GM12873 (cell line): ENCODE data around the gene SLC7A5.

ENCODE experiments used
- TF ChIP-seq, protein P1 (sequence below): IDR thresholded peaks from 2 replicates; pipeline ENCODE4 v1.5.1; 2012; ENCODE audit warnings: low read depth, mild to moderate bottlenecking, moderate library complexity, low read length, control low read depth; ENCODE audit not compliant: insufficient read depth; ENCODE audit errors: missing control alignments

SLC7A5 gene

DNA sequence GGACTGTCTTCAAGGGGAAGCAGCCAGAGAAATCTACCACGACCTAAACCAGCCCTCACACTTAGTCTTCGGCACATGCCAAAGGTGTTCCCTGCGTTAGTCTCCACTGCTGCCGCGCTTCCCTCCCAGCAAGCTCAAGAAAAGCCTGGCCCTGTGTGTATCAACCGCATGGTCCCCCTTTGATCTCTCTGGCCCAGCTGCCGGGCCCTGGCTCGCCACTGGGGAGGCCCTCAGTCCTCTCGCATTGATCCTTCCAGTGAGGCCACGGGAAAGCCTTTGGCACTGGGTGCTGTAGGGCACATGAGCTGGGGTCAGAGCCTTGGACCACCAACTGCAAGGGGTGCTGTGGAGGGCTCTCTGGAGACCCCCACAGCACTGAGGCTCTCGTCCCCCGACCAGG is 74.0 kb downstream of the SLC7A5 start:
- TF ChIP-seq, protein P1, sequence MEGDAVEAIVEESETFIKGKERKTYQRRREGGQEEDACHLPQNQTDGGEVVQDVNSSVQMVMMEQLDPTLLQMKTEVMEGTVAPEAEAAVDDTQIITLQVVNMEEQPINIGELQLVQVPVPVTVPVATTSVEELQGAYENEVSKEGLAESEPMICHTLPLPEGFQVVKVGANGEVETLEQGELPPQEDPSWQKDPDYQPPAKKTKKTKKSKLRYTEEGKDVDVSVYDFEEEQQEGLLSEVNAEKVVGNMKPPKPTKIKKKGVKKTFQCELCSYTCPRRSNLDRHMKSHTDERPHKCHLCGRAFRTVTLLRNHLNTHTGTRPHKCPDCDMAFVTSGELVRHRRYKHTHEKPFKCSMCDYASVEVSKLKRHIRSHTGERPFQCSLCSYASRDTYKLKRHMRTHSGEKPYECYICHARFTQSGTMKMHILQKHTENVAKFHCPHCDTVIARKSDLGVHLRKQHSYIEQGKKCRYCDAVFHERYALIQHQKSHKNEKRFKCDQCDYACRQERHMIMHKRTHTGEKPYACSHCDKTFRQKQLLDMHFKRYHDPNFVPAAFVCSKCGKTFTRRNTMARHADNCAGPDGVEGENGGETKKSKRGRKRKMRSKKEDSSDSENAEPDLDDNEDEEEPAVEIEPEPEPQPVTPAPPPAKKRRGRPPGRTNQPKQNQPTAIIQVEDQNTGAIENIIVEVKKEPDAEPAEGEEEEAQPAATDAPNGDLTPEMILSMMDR = no peak

DNA sequence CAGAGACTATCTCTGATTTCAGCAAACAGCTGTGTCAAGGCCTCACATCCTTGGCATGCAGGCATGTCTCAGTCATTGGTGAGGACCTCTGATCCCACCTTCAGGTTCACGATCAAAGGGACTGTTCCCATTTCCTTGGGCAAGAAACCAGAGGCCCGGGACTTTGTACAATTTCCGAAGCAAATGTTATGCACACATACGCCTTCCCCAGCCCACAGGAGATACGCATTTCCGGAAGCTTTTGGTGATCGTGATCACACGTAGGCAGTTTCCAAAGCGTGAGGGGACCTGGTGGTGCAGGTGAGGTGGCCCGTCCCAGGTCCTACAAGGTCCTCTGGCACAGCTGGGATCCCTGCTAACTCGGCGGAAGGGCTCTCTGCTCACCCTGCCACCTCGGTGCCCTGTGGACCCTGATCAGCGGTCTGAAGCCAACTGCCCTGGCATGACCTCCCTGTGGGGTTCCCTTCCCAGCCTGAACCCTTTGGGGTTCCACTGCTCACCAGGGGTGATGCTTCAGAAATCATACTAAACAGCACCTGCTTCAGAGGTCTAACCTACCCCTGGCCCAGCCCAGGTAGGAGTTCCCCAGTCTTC is 74.7 kb downstream of the SLC7A5 start:
- TF ChIP-seq, protein P1 = no peak

DNA sequence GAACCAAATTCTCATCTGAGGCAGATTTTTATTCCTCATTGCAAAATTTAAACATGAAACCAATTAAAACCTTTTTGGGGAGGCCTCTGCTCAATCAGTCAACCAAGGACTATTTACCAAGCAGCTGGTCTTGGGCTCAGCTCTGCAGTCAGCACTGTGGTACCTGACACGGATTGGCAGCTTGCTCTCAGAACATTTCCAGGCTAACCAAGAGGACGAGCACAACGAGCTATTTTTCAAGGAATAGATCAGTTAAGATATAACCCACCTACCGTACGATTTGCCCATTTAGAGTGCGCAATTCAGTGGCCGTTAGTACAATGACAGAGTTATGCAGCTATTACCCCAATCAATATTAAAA is 77.1 kb downstream of the SLC7A5 start:
- TF ChIP-seq, protein P1 = no peak

DNA sequence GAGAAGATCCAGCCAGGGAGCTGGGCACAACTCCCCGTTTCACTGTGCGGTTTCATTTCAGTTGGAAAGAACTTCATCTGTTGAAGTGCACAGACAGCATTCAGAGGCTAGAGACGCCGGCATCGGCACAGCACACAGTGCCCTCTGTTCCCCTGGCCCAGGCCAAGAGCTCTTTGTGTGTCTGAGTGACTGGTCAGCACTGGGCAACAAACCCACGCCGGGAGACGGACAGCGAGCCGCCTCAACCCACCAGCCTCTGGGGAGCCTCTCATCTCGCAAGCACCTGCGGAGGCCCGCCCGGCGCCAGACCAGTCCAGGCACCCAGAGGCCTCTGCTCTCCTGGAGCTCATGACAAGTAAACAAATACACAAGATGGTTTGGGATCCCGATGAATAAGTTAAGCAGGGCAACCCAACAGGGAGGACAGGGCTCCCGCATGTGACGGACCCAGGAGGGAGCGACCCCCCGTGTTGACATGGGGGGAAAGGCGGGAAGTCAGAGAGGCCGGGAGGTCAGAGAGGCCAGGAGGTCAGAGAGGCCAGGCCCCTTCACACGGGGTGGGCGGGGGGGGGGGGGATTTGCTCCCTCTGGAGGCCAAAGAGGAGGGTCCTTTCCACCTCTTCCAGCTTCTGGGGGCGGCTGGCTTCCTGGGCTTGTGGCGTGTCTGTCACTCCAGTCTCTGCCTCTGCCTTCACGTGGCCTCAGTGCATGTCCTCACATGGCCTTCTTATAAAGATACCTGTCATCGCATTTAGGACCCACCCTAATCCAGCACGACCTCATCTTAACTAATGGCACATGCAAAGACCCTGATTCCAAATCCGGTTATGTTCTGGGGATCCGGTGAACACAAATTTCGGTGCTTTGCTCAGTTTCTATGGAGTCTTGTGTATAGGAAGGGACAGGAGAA is 77.8 kb downstream of the SLC7A5 start:
- TF ChIP-seq, protein P1 = no peak

DNA sequence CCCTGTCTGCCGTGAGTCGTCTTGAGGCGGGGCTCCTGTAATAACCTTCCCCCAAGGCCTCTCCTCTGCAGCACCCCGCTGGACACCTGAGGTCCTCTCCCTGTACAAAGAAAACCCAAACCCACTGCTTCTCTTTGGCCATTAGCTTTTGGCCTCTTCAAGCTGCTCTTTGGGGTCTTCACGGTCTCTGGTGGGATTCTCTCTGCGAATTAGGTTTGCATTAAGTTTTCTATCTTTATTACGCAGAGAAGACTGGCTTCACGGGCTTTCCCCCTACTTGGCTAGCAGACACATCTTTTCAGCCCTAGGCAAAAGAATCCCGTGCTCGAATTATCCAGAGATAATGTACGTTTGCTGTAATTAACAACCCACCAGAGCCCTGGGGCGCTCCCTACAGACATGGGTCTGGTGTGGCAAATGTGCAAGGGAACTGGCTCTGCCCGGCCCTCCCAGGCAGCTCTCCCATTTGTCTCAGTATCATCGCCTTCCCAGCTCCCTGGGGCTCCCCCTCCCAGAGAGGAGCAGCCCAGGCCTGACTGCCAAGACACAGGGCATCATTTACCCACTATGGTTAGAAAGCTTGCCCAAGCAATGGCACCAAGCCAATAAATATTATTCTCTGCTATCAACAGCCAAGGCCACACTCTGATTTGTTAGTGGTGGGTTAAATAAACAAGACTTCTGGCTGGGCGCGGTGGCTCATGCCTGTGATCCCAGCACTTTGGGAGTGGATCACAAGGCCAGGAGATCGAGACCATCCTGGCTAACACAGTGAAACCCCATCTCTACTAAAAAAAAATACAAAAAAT is 78.8 kb downstream of the SLC7A5 start:
- TF ChIP-seq, protein P1 = no peak

DNA sequence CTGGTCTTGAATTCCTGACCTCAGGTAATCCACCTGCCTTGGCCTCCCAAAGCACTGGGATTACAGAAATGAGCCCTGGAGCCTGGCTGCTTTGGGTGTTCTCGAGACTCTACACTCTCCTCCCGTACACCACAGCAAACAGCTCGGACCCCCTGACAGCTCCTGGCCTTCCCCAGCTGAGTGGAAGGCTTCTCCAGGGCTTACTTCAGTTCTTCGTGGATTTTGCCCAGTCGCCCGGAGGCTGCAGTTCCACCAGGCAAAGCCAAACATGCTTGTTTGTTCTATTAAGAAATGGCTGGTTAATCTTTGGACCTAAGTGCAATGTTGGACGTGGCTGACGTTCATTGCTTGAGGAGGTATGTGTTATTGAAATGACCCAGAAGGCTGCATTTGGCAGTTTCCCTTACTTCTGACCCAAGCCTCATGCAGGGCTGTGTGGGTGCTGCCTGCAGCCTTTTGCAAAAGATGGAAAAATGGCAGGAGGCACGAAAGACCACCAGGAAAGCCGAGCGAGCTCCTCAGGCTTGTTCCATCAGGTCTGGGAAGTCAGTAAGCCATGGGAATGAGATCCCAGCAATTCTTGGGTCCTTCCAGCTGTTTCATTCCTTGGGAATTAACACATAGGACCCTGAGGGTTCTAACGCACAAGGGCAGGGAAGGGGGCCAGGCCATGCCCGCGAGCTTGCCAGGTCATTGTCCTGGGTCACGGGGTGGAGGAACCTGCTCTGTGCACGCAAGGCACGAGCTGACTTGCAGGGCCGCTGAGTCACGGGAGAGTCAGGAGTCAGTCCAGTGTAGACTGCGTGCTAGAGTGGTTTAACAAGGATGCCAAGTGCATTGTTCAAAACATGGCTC is 79.6 kb downstream of the SLC7A5 start:
- TF ChIP-seq, protein P1 = no peak
